ENCODE measurements around the gene PGD. TPM values are rescaled to one million over a fixed set of nuclear protein-coding genes. Genes with fewer than 3 reads are reported as not detected.
"Not testable (repeated sequence)": the region's sequence is repeated elsewhere in the genome, so short reads cannot be mapped to it uniquely, and the experiment has no call there.

Gene PGD
- total and polyA plus RNA-seq, 2 donors from 2014 or later = 72.8 to 95.1 TPM

DNA sequence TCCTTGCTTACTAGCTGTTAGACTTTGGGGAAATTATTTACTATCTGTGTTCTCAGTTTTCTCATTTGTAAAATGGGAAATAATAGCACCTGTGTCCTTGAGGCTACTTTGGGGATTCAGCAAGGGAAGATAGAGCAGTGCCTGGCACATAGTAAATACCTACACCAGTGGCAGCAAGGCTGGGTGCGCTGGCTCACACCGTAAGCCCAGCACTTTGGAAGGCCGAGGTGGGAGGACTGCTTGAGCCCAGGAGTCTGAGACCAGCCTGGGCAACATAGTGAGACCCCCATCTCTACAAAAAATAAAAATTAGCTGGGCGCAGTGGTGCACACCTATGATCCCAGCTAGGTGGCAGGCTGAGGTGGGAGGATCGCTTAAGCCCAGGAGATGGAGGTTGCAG is 22.8 kb downstream of the PGD start:
- TF ChIP-seq, protein P1, sequence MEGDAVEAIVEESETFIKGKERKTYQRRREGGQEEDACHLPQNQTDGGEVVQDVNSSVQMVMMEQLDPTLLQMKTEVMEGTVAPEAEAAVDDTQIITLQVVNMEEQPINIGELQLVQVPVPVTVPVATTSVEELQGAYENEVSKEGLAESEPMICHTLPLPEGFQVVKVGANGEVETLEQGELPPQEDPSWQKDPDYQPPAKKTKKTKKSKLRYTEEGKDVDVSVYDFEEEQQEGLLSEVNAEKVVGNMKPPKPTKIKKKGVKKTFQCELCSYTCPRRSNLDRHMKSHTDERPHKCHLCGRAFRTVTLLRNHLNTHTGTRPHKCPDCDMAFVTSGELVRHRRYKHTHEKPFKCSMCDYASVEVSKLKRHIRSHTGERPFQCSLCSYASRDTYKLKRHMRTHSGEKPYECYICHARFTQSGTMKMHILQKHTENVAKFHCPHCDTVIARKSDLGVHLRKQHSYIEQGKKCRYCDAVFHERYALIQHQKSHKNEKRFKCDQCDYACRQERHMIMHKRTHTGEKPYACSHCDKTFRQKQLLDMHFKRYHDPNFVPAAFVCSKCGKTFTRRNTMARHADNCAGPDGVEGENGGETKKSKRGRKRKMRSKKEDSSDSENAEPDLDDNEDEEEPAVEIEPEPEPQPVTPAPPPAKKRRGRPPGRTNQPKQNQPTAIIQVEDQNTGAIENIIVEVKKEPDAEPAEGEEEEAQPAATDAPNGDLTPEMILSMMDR (IDR thresholded peaks at IDR 0.05; ENCODE audit: borderline replicate concordance, extremely low read depth, insufficient read depth) = no peak
- no peak overlapping the region for H3K9ac ChIP-seq (ENCODE audit: low read length in 3 of 3)
- no peak overlapping the region for H3K27ac ChIP-seq (ENCODE audit: low read depth in 2 of 2, low read length in 2 of 2)
- no peaks in the 10 kb centered on the region for H3K4me1 ChIP-seq (ENCODE audit: control insufficient read depth in 2 of 3, insufficient read depth in 2 of 3, low read depth in 1 of 3, low read length in 3 of 3)
- no peak for FAIRE-seq
- no peaks in the 10 kb centered on the region for H3K27me3 ChIP-seq (ENCODE audit: control insufficient read depth, insufficient read depth, low read length)
- no peak overlapping the region for H3K4me3 ChIP-seq (ENCODE audit: low read length in 3 of 3)
- DNase-seq = peak in 1 of 5 donors; percentile 43
- peaks cover 2 to 19% (median 13%) of the 10 kb centered on the region in 3 donors for H3K36me3 ChIP-seq (ENCODE audit: control insufficient read depth in 2 of 3, insufficient read depth in 3 of 3, low read length in 3 of 3)
- intact Hi-C loops (cut with DNase I) = loop anchor here (10.0 kb wide), 1 partner anchor 47 kb away; no protein-coding TSS in a partner anchor
- no peaks in the 10 kb centered on the region for H3K9me3 ChIP-seq (ENCODE audit: control insufficient read depth in 2 of 3, insufficient read depth in 1 of 3, low read length in 3 of 3)

- intact Hi-C loops (cut with DNase I) = loop anchor here (10.0 kb wide), 1 partner anchor 49 kb away; no protein-coding TSS in a partner anchor
- Histone ChIP-seq H3K4me3 (ENCODE audit: low read length in 3 of 3) (no peak overlapping the region), H3K9ac (ENCODE audit: low read length in 3 of 3) (no peak overlapping the region), H3K27ac (ENCODE audit: low read depth in 2 of 2, low read length in 2 of 2) (no peak overlapping the region), H3K4me1 (ENCODE audit: control insufficient read depth in 2 of 3, insufficient read depth in 2 of 3, low read depth in 1 of 3, low read length in 3 of 3) (no peaks in the 10 kb centered on the region), H3K27me3 (ENCODE audit: control insufficient read depth, insufficient read depth, low read length) (no peaks in the 10 kb centered on the region), H3K9me3 (ENCODE audit: control insufficient read depth in 2 of 3, insufficient read depth in 1 of 3, low read length in 3 of 3) (no peaks in the 10 kb centered on the region), H3K36me3 (ENCODE audit: control insufficient read depth in 2 of 3, insufficient read depth in 3 of 3, low read length in 3 of 3) (peaks cover 0 to 7% (median 0%) of the 10 kb centered on the region in 3 donors)
- FAIRE-seq (no peak), DNase-seq (peak in 2 of 5 donors; percentile 23 to 54)
- TF ChIP-seq, protein P1 (IDR thresholded peaks at IDR 0.05; ENCODE audit: borderline replicate concordance, extremely low read depth, insufficient read depth) = no peak
These were observed 25.2 kb downstream of the PGD start for GRCh38 chr1:10424034-10424433.

DNA sequence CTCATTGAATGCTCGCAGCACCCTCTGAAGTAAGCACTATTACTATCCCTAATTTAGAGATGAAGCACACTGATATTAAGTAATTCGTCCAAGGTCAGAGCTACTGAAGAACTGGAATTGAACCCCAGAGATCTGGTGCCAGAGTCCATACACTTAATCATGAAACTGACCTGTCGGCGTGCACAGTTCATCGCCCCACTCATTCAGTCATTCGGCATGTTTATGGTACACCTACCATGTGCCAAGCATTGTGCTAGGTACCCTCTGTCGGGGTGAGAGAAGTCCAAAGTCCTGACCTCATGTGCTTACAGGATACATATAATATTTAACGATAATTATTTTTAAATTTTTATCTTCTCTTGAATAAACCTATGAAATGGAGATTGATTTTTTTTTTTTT is 25.8 kb downstream of the PGD start:
- FAIRE-seq = no peak
- H3K27ac ChIP-seq (ENCODE audit: low read depth in 2 of 2, low read length in 2 of 2) = no peak overlapping the region
- H3K4me3 ChIP-seq (ENCODE audit: low read length in 3 of 3) = no peak overlapping the region
- peak in 1 of 5 donors; percentile 6 for DNase-seq
- H3K36me3 ChIP-seq (ENCODE audit: control insufficient read depth in 2 of 3, insufficient read depth in 3 of 3, low read length in 3 of 3) = peaks cover 0 to 3% (median 0%) of the 10 kb centered on the region in 3 donors
- TF ChIP-seq, protein P1 (IDR thresholded peaks at IDR 0.05; ENCODE audit: borderline replicate concordance, extremely low read depth, insufficient read depth) = no peak
- H3K9ac ChIP-seq (ENCODE audit: low read length in 3 of 3) = no peak overlapping the region
- intact Hi-C loops (cut with DNase I) = loop anchor here (10.0 kb wide), 1 partner anchor 50 kb away; no protein-coding TSS in a partner anchor
- no peaks in the 10 kb centered on the region for H3K27me3 ChIP-seq (ENCODE audit: control insufficient read depth, insufficient read depth, low read length)
- no peaks in the 10 kb centered on the region for H3K9me3 ChIP-seq (ENCODE audit: control insufficient read depth in 2 of 3, insufficient read depth in 1 of 3, low read length in 3 of 3)
- peaks cover 0 to under 1% (median 0%) of the 10 kb centered on the region in 3 donors for H3K4me1 ChIP-seq (ENCODE audit: control insufficient read depth in 2 of 3, insufficient read depth in 2 of 3, low read depth in 1 of 3, low read length in 3 of 3)

- FAIRE-seq = not testable (repeated sequence)
- intact Hi-C loops (cut with DNase I) = loop anchor here (10.0 kb wide), 1 partner anchor 51 kb away; no protein-coding TSS in a partner anchor
These were observed 27.1 kb downstream of the PGD start for GRCh38 chr1:10425826-10426534.

GRCh38 chr1:10426535-10426848 is 27.6 kb downstream of the PGD start:
- not testable (repeated sequence) for H3K4me3 ChIP-seq (ENCODE audit: low read length in 3 of 3); H3K27ac ChIP-seq (ENCODE audit: low read depth in 2 of 2, low read length in 2 of 2); H3K9ac ChIP-seq (ENCODE audit: low read length in 3 of 3); FAIRE-seq; H3K27me3 ChIP-seq (ENCODE audit: control insufficient read depth, insufficient read depth, low read length); H3K4me1 ChIP-seq (ENCODE audit: control insufficient read depth in 2 of 3, insufficient read depth in 2 of 3, low read depth in 1 of 3, low read length in 3 of 3); H3K9me3 ChIP-seq (ENCODE audit: control insufficient read depth in 2 of 3, insufficient read depth in 1 of 3, low read length in 3 of 3); H3K36me3 ChIP-seq (ENCODE audit: control insufficient read depth in 2 of 3, insufficient read depth in 3 of 3, low read length in 3 of 3)
- peak in 1 of 5 donors; percentile 41 for DNase-seq
- intact Hi-C loops (cut with DNase I) = loop anchor here (10.0 kb wide), 1 partner anchor 52 kb away; no protein-coding TSS in a partner anchor

More at GRCh38 chr1:10425826-10426534, 27.1 kb downstream of the PGD start:
- not testable (repeated sequence) for H3K27ac ChIP-seq (ENCODE audit: low read depth in 2 of 2, low read length in 2 of 2); H3K4me1 ChIP-seq (ENCODE audit: control insufficient read depth in 2 of 3, insufficient read depth in 2 of 3, low read depth in 1 of 3, low read length in 3 of 3); H3K36me3 ChIP-seq (ENCODE audit: control insufficient read depth in 2 of 3, insufficient read depth in 3 of 3, low read length in 3 of 3); H3K4me3 ChIP-seq (ENCODE audit: low read length in 3 of 3); H3K9ac ChIP-seq (ENCODE audit: low read length in 3 of 3); H3K9me3 ChIP-seq (ENCODE audit: control insufficient read depth in 2 of 3, insufficient read depth in 1 of 3, low read length in 3 of 3); H3K27me3 ChIP-seq (ENCODE audit: control insufficient read depth, insufficient read depth, low read length)
- peak in 3 of 5 donors; percentile 25 to 47 (median 34) for DNase-seq
